MM.1S (cell line): ENCODE data around the gene KRT8.

Source experiments
- CTCF ChIP-seq: fragments of 300-600 bp; sonication (generic); IDR thresholded peaks from 2 replicates; pipeline ENCODE4 v1.5.1; 2016; ENCODE audit warnings: antibody characterized with exemption, low read length, mixed read lengths
- EZH2 ChIP-seq: fragments of 300-600 bp; sonication (generic); optimal IDR thresholded peaks from 2 replicates; pipeline ENCODE3; 2017; ENCODE audit warnings: low read depth, mild to moderate bottlenecking, antibody characterized with exemption, low read length, mixed read lengths
- EZH2phosphoT487 ChIP-seq: fragments of 300-600 bp; sonication (generic); IDR thresholded peaks from 2 replicates; pipeline ENCODE4 v1.6.1; 2018; ENCODE audit warnings: antibody characterized with exemption, low read length

GRCh38 chr12:52918351-52918750 is 13.5 kb upstream of the KRT8 start:
- no peak for TF ChIP-seq CTCF
- no peak for TF ChIP-seq EZH2phosphoT487
- TF ChIP-seq EZH2, result no peak
